ENCODE measurements around the gene INHBC.
"Not testable (repeated sequence)": the region's sequence is repeated elsewhere in the genome, so short reads cannot be mapped to it uniquely, and the experiment has no call there.

The INHBC gene

GRCh38 chr12:57487055-57487596, 52.5 kb downstream of the INHBC start:
- no peak for DNase-seq (ENCODE audit: low read depth in 2 of 2)

GRCh38 chr12:57487597-57488401, 53.2 kb downstream of the INHBC start, which contains the start of gene MARS1:
TSS of gene MARS1 (plus strand) at chr12:57488068. CDS start at chr12:57488091, 23 bp downstream.
- peak; percentile 78 to 84 for DNase-seq (ENCODE audit: low read depth in 2 of 2)

GRCh38 chr12:57488402-57489156, 54.0 kb downstream of the INHBC start:
- no peak for DNase-seq (ENCODE audit: low read depth in 2 of 2)

- no peak for DNase-seq (ENCODE audit: low read depth in 2 of 2)
Observed at GRCh38 chr12:57489157-57489641, 54.6 kb downstream of the INHBC start.

- DNase-seq (ENCODE audit: low read depth in 2 of 2): no peak
Observed at GRCh38 chr12:57490126-57490525, 55.5 kb downstream of the INHBC start.

- DNase-seq (ENCODE audit: low read depth in 2 of 2): no peak
Observed at GRCh38 chr12:57491393-57492280, 57.1 kb downstream of the INHBC start.

GRCh38 chr12:57495051-57495701, 60.6 kb downstream of the INHBC start:
- not testable (repeated sequence) for DNase-seq (ENCODE audit: low read depth in 2 of 2)

- DNase-seq (ENCODE audit: low read depth in 2 of 2): no peak
Observed at GRCh38 chr12:57496822-57497221, 62.2 kb downstream of the INHBC start.

- DNase-seq (ENCODE audit: low read depth in 2 of 2): no peak
Observed at GRCh38 chr12:57497223-57498131, 62.9 kb downstream of the INHBC start.

GRCh38 chr12:57498132-57498502, 63.5 kb downstream of the INHBC start:
- no peak for DNase-seq (ENCODE audit: low read depth in 2 of 2)

GRCh38 chr12:57498571-57498970, 64.0 kb downstream of the INHBC start:
- DNase-seq (ENCODE audit: low read depth in 2 of 2): no peak

- no peak for DNase-seq (ENCODE audit: low read depth in 2 of 2)
Observed at GRCh38 chr12:57500213-57500612, 65.6 kb downstream of the INHBC start.
